ENCODE data around the gene ZNF594.
"Not testable (repeated sequence)": the region's sequence is repeated elsewhere in the genome, so short reads cannot be mapped to it uniquely, and the experiment has no call there.

The ZNF594 gene

GRCh38 chr17:5136580-5137412 lies 54.9 kb downstream of the ZNF594 start:
- not testable (repeated sequence) for DNase-seq (ENCODE audit: low spot score)

GRCh38 chr17:5135726-5136579 lies 55.7 kb downstream of the ZNF594 start:
- DNase-seq (ENCODE audit: low spot score): no peak

- DNase-seq (ENCODE audit: low spot score): not testable (repeated sequence)
Observed at GRCh38 chr17:5135131-5135712, 56.4 kb downstream of the ZNF594 start.

- not testable (repeated sequence) for DNase-seq (ENCODE audit: low spot score)
Observed at GRCh38 chr17:5134571-5134970, 57.1 kb downstream of the ZNF594 start.

GRCh38 chr17:5133961-5134360 lies 57.7 kb downstream of the ZNF594 start:
- DNase-seq (ENCODE audit: low spot score): not testable (repeated sequence)

GRCh38 chr17:5133311-5133710 lies 58.4 kb downstream of the ZNF594 start:
- no peak for DNase-seq (ENCODE audit: low spot score)

GRCh38 chr17:5132503-5133225 lies 59.0 kb downstream of the ZNF594 start:
- not testable (repeated sequence) for DNase-seq (ENCODE audit: low spot score)

- DNase-seq (ENCODE audit: low spot score): not testable (repeated sequence)
Observed at GRCh38 chr17:5131799-5132502, 59.7 kb downstream of the ZNF594 start.

- DNase-seq (ENCODE audit: low spot score): no peak
Observed at GRCh38 chr17:5131146-5131715, 60.4 kb downstream of the ZNF594 start.

- DNase-seq (ENCODE audit: low spot score): not testable (repeated sequence)
Observed at GRCh38 chr17:5130687-5131086, 61.0 kb downstream of the ZNF594 start.

- not testable (repeated sequence) for DNase-seq (ENCODE audit: low spot score)
Observed at GRCh38 chr17:5130261-5130660, 61.4 kb downstream of the ZNF594 start.

- not testable (repeated sequence) for DNase-seq (ENCODE audit: low spot score)
Observed at GRCh38 chr17:5129770-5130169, 61.9 kb downstream of the ZNF594 start.

Data from NAMALWA (cell line).